Measurements from ENCODE around the gene BHLHA9.
A peak's percentile ranks its signal among the peaks of the same experiment; 100 is the strongest.

BHLHA9 gene

DNA sequence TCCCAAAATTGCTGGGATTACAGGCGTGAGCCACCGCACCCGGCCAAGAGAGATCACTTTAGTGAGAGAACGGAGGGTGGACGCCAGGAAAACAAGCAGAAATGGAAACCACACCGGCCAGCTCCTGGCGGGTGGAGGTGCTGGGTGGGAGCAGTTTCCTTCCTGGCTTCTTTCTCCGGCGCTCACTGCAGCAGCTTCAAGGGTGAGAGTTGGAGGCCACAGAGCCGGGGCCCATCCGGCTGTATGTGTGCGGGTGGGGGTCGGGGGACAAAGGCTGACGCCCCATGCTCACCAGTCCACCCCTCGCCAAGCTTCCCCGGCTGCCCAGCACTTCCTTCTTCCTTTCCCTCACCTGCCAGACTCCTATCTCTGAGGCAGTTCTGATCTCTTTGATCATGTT, 13.5 kb upstream of the BHLHA9 start:
- no peak for DNase-seq

DNA sequence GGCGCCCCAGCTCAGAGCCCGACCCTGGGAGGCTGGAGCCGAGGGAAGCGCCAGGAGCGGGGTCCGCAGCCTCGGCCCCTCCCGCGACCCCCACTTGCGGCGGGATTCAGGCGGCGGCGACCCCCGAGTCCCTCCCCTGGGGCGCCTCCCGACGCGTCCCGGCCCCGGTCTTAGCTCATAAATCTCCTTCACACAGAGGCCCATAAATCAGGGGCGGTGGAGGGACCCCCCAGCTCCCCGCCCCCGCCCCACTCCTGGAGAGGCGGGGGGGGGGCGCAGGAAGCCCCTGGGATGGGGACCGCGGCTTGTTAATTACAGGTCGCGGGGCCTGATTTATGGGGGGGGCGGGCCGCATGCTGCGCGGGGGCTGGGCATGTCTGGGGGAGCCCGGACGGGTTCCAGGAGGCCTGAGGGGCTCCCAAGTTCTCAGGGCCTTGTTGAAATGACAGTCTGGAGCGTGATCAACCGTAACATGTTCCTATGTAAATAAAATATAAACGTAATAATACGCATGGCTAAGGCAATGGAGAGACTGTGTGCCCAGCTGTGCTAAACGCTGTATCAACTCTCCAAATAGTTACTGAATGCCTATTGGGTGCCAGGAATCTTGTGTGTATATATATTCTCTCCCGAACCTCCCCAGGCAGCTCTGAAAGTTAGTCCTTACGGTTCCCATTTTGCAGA, 10.0 kb upstream of the BHLHA9 start:
- DNase-seq = no peak

DNA sequence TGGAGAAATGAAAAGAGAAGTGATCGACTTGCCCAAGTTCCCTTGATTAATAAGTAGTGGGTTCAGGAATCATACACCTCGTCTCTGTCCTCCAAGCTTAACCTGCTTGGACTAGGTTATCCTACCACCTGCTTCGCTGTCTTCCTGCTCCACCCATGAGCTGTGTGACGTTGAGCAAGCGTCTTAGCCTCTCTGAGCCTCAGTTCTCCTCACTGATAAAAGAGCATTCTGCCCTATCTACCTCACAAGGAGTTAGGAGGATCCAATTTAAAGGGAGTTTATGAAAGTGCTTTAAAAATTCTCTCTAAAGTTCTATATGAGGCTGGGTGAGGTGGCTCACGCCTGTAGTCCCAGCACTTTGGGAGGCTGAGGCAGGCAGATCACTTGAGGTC, 9.5 kb upstream of the BHLHA9 start:
- DNase-seq = no peak

DNA sequence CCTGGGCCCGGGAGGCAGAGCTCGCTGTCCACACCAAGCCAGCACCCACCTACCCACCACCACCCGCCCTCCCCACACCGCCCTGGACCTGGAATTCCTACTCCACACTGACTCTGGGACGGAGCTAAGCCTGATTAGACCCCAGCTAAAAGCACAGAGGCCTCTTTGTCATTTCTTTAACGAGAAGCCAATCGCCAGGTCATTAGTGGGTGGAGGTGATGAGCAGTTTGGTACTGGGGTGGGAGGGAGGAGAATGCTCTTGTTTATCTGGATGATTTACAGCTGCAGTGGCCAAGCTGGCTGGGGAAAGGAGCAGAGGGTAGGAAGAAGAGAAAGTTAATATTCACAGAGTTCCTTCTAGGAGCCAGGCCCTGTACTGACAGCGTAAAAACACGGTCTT, 6.0 kb upstream of the BHLHA9 start:
- DNase-seq = no peak

DNA sequence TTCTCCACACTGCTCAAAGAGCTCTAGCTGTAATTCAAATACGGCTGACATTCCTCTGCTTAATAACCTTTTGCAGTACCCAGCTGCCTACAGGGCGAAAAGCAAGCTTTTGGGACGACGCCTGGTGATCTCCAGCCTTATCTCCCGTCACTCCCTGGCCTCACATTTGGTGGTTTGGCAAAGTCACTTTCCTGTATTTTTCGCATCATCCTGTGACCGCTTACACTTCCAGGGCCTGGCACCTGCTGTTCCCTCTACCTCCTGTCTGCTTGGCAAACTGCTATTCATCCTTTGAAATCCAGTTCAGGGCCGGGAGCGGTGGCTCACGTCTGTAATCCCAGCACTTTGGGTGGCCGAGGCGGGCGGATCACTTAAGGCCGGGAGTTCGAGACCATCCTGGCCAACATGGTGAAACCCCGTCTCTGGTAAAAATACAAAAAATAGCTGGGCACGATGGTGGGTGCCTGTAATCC, 2.7 kb upstream of the BHLHA9 start:
- DNase-seq = no peak

DNA sequence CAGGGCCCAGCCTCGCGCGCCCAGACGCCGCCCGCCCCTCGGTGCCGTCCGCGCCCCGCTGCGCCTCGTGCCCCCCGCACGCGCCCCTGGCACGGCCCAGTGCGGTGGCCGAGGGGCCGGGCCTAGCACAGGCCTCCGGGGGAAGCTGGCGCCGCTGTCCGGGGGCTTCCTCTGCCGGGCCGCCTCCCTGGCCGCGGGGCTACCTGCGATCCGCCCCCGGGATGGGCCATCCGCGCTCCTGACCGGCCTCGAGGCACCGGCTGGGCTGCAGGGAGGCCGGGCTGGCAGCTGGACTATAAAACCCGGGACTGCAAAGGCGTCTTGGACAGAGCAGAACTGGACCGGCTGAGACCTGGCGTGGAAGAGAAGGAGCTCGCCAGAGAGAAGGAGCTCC, 783 bp downstream of the BHLHA9 start:
- no peak for DNase-seq

DNA sequence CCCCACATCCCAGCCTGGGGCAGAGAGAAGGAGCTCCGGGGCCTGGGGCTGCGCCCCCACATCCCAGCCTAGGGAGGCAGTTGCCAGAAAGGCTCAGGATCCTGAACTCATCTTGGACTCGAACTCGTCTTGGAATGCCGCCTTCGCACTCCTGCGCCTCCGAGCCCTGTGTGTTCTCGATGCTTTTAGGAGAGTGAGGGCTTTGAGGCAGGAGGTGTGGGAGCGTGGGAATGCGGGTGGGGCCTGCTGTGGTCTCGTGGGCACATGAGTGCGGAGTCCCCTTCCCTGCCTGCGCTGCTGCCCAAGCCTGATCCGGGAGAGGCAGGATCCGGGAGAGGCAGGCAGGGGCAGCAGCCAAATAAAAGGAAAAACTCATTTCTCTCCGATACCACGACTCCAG, 1.2 kb downstream of the BHLHA9 start:
- no peak for DNase-seq

DNA sequence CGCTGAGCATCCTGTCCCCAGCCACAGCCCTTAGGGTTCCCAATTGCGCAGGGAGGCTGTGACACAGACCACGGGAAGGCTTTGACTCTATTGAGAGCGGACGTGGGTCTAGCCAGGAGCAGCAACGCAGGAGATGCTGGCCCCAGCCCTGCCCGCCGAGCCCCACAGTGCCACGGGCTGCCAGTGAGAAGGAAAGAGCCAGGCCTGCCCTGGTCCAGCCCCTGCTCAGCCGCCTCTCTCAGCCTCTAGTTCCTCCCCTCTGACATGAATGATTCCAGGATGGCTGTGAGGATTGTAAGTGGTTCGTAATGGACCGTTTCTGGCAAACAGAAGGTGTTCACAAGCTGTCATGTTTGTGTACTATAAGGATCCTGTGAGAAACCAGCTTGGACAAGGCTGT, 2.5 kb downstream of the BHLHA9 start:
- no peak for DNase-seq

DNA sequence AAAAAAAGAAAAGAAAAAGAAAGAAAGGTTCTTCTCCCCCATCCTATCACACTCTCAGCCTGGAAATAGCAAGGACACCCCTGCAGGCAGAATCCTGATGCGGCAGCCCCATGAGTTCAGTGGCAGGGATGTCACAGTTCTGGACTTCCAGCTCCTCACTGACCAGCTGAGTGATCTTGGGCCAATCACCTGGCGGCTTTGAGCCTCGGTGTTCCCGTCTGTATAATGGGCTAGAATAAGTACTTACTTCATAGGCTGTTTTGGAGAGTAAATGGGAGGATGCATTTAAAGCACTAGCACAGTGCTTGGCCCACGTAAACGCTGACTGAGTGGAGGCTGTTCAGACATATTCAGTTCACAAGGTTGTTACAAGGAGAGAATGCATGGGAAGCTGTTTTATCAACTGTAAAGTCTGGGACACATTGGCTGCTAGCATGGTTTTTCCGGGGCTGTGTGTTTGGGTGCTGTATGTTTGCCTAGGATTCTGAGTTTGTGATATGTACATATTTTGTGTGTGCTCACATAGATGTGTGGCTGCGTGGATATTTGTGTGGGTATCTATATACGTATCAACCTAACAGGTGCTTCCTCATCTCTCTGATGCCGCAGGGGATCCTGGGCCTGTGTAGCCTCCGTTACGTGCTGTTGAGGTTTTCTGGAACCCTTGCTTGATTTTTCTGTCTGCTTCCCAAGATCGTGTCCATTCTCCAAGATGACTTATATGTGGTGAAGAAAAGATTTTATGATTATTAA, 3.4 kb downstream of the BHLHA9 start:
- DNase-seq = no peak

DNA sequence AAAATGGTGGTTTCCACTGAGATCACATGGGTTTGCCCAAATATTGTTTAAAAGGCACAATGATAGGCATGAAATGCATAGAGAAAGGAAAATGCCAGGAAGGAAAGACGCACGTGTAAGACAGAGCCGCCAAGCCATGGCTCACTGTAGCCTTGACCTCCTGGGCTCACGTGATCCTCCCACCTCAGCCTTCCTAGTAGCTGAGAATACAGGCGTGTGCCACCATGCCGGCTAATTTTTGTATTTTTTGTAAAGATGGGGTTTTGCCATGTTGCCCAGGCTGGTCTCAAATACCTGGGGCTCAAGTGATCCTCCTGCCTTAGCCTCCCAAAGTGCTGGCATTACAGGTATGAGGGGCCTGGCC, 4.0 kb downstream of the BHLHA9 start:
- DNase-seq = no peak

DNA sequence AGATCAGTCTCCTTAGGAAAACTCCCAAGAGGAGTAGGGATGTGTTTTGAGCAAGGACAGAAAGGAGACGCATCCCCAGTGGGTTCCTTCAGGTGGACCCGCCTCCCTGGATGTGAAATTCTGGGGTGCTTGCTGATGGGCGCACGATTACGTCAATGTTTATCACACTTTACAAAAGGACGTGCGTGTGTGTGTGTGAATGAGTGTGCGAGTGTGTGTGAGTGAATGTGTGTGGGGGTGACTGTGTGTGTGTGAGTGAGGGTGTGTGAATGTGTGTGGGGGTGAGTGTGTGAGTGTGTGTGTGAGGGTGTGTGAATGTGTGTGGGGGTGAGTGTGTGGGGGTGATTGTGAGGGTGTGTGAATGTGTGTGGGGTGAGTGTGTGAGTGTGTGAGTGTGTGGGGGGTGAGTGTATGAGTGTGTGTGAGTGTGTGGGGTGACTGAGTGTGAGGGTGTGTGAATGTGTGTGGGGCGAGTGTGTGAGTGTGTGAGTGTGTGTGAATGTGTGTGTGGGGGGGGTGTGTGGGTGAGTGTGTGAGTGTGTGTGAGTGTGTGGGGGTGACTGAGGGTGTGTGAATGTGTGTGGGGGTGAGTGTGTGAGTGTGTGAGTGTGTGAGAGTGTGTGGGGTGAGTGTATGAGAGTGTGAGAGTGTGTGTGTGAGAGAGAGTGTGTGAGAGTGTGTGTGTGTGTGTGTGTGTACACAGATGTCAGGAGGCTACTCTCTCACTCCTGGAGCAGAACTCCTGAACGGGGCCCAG, 5.1 kb downstream of the BHLHA9 start:
- DNase-seq = no peak

DNA sequence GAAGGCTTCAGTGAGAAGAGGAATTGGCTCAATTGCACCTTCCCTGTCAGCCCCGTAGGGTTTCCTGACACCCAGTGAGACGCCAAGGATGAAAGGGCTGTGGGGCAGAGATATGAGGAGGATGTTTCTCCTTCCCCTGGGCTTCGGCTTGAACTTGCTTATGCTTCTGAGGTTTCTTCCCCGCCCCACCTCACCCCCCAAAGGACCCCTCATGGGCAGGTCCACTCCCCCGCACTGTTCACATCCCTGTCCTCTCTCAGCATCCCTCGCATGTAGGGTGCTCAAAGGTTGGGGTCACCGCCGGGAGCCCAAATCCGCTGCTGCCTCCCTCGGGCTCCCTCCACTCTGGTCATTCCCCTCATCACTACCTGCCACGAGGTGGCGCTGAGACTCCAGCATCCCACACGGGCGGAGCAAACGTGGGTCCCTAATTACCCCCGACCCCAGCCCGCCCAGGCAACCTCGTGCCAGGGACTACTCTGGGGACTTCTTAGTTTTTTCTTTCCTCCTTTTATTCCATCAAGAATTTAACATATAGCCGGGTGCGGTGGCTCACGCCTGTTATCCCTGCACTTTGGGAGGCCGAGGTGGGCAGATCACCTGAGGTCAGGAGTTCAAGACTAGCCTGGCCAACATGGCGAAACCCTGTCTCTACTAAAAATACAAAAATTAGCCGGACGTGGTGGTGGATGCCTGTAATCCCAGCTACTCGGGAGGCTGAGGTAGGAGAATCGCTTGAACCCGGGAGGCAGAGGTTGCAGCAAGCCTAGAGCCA, 5.9 kb downstream of the BHLHA9 start:
- DNase-seq = no peak

DNA sequence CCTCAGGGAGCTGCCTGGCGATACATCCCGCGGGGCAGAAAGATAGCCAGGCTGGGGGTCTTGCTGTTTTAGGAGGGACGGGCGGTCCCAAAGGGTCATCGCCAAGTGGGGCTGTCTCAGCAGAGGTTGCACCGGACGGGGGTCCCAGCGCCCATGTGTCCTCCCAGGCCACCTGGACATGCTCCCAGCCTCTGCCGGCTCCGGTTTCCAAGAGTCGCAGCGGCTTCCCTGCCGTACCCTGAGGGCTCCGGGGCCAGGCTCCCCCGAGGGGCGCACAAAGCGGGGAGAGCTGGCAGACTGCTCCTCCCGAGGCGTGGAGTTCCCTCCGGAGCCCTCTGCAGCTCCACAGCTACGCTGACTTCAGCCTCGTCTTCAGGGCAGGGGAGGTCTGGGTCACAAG, 10.4 kb downstream of the BHLHA9 start:
- DNase-seq = no peak

DNA sequence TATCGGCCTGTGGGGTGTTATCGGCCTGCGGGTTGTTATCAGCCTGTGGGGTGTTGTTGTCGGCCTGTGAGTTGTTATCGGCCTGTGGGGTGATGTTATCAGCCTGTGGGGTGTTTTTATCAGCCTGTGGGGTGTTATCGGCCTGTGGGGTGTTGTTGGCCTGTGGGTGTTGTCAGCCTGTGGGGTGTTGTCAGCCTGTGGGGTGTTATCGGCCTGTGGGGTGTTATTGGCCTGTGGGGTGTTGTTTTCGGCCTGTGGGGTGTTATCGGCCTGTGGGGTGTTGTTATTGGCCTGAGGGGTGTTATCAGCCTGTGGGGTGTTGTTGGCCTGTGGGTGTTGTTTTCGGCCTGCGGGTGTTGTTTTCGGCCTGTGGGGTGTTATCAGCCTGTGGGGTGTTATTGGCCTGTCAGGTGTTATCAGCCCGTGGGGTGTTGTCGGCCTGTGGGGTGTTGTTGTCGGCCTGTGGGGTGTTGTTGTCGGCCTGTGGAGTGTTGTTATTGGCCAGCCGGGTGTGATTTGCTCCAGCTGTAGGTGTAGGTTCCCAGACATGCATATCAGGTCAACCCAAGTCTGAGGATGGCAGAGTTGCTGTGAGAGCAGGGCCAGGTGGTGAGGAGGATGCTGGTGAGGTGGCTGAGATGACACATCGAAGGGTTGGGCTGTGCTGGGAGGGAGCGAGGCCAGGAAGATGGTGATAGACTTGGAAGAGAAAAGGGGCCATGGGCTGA, 16.3 kb downstream of the BHLHA9 start:
- no peak for DNase-seq

DNA sequence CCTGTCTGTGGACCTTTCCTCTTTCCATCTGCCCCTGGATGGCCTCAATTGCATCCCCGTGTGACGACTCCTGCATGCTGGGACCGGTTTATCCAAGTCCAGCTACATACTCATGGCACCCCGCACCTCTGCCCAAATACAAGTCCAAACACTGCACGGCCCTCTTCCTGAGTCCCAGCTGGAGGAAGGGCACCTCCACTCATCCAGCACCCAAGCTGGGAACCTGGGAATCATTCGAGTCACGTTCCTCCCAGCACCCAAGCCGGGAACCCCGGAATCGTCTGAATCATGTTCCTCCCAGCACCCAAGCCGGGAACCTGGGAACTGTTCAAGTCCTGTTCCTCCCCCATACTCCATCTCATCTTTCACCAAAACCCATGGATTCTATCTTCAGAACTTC, 19.5 kb downstream of the BHLHA9 start:
- DNase-seq = no peak

DNA sequence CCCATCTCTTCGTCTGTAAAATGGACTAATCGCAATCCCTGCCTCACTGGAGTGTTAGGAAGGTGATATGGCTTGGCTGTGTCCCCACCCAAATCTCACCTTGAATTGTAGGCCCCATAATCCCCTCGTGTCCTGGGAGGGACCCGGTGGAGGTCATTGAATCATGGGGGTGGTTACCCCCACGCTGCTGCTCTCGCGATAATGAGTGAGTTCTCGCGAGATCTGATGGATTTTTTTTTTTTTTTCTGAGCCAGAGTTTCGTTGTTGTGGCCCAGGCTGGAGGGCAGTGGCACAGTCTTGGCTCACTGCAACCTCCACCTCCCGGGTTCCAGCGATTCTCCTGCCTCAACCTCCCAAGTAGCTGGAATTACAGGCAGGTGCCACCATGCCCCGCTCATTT, 20.4 kb downstream of the BHLHA9 start:
- DNase-seq = no peak

DNA sequence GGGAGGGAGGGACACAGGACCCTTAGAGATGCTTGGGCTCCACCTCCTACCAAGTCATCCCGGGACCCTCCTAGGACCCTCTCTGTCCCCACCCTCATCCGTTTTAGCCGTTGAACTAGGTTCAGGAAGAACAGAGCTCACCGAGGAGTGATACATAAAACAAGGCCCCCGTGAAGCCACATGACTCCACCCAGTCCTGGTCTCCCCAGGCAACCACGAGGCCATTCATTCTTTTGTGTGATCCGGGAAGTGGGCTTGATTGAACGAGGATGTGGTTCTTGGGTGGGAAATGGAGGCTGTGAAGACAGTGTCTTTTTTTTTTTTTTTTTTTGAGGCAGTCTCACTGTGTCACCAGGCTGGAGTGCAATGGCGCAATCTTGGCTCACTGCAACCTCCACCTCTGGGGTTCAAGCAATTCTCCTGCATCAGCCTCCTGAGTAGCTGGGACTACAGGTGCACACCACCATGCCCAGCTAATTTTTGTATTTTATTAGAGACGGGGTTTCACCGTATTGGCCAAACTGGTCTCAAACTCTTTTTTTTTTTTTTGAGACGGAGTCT, 24.0 kb downstream of the BHLHA9 start:
- DNase-seq = peak; percentile 68

DNA sequence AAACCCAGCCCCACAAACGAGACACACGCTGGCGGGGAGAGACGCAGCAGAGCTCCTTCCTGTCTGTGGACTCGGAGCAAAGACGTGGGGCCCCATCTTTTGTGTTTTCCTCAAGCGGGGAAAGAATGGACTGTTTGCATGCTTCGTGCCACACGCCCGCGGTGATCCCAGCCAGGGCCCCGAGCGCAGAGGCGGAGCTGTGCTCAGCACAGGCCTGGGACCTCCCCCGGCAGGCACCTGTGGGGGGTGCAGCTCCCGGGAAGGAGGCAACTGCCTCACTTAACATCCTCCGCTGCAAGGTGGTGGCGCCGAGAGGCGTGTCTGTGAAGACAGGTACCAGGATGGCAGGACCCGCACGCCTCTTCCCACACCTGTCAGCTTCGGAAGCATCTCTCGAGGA, 28.4 kb downstream of the BHLHA9 start:
- no peak for DNase-seq

DNA sequence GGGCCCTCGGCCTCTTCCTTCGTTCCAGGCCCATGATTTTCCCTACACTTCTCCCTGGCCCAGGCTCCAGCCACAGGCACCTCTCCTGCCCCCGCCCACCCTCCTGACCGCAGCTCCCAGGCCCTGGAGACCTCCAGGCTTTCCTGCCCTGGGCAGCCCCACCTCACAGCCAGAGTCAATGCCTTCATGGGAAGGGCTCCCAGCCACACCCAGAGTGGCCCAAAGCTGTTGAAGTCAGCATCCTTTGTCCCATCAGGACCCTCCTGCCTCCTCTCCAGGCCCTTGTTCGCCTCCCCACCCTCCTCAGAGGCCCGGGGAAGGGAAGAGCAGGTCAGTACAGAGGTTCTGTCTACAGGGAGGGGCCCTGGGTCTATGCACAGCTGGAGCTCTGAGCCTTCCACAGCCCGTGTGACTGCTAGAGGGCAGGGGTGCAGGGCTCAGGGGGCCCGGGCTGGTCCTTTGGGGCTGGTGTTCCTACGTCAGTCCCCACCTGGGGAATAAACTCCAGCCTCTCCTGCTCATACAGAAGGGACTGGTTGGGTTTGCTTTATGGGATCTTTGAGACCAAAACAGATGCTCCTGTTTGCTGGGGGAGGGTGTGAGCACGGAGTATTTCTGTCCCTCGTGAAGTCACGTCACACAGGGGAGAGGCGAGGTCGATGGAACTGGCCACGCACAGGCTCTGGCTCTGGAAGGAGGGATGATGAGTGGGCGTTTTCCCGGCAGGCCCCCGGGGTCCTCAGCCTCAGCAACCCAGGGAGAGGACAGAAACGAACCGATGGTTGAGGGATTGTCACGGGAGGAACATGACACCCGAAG, 29.5 kb downstream of the BHLHA9 start:
- DNase-seq = no peak

DNA sequence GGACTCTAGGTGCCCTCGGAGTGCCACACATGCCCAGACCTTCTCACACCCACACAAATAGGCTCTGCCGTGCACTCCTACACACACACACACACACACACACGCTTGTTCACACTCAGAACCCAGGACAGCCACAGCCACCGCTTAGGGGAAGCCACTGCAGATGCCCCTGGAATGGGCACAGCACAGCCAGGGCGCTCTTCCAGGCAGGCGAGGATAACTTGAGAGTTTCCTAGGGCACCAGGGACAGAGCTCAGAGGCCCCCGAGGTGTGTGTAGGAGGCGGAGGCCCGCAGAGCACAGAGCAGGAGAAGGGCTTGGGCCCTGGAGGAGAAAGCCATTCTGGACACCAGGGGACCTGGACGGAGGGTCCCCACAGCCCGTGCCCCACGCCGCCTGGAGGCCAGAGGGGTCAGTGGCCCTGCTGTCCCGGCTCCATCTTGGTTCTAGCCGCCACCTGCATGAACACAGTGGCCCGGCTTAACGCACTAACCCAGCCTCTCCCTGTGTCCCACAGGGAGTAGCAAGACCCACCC, 30.2 kb downstream of the BHLHA9 start:
- no peak for DNase-seq

DNA sequence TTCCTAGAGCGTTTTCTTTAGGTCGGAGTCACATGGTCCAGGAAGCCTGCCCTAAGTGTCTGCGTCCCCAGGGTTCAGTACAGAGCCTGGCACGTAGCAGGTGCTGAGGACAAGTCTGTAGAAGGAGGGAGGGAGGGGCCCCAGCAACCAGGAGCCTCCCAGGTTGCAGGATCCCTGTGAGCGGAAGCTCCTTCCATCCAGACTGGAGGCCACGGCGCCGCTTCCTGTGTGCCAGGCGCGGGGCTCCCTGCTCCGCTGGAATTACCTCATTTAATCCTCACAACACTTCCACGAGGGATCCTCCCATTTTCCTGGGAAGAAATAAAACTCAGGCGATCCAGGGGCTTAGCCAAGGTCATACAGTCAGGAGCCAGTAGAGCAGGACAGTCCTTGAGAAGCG, 31.3 kb downstream of the BHLHA9 start:
- no peak for DNase-seq
